A673 (cell line): ENCODE measurements around the gene LCN9. TPM values are rescaled to one million over a fixed set of nuclear protein-coding genes. Genes with fewer than 3 reads are reported as not detected.

Experiments used
- BruUV-seq: library from RNA; stranded (reverse); fragments of 400-500 nt; replicated peaks from 2 replicates; lab custom pipeline; 2021; lab: Mats Ljungman, UMichigan
- CTCF ChIA-PET: fragments of 300-600 bp; sonication (Branson Sonifier 250); formaldehyde crosslinking; loops from one replicate; lab custom pipeline; 2022; ENCODE audit warnings: antibody characterized with exemption; lab: Charles Lee
- POLR2A ChIA-PET: fragments of 300-600 bp; sonication (Branson Sonifier 250); formaldehyde crosslinking; loops from one replicate; lab custom pipeline; 2022; ENCODE audit warnings: antibody characterized with exemption; ENCODE audit not compliant: low non-redundant PET; lab: Charles Lee
- DNase-seq: peaks from one replicate; pipeline ENCODE4 v3.0.0-alpha.2; 2015; ENCODE audit warnings: low spot score
- H3K27ac ChIP-seq: fragments of 200-600 bp; sonication (generic); 2 replicates; pipeline ENCODE4 v1.5.1; 2016; ENCODE audit warnings: mixed run types, low read depth, mild to moderate bottlenecking, mixed read lengths, antibody characterized with exemption, low read length; ENCODE audit not compliant: poor library complexity, severe bottlenecking
- H3K27me3 ChIP-seq: fragments of 200-600 bp; sonication (generic); replicated peaks from 2 replicates; pipeline ENCODE4 v1.6.1; 2017; ENCODE audit warnings: mixed run types, low read depth, mild to moderate bottlenecking, mixed read lengths, antibody characterized with exemption, low read length; ENCODE audit not compliant: insufficient read depth, poor library complexity
- H3K36me3 ChIP-seq: fragments of 200-600 bp; sonication (generic); 2 replicates; pipeline ENCODE4 v1.6.1; 2016; ENCODE audit warnings: mixed run types, mild to moderate bottlenecking, mixed read lengths, antibody characterized with exemption, low read length; ENCODE audit not compliant: insufficient read depth, poor library complexity, severe bottlenecking
- H3K4me1 ChIP-seq: fragments of 200-600 bp; sonication (generic); 2 replicates; pipeline ENCODE4 v1.6.1; 2017; ENCODE audit warnings: mixed run types, mild to moderate bottlenecking, mixed read lengths, antibody characterized with exemption, low read length; ENCODE audit not compliant: insufficient read depth, poor library complexity, severe bottlenecking
- H3K4me3 ChIP-seq: fragments of 200-600 bp; sonication (generic); 2 replicates; pipeline ENCODE4 v1.5.1; 2016; ENCODE audit warnings: low read depth, mixed run types, mild to moderate bottlenecking, mixed read lengths, low read length; ENCODE audit not compliant: poor library complexity, severe bottlenecking
- H3K9me3 ChIP-seq: fragments of 200-600 bp; sonication (generic); 2 replicates; pipeline ENCODE4 v1.6.1; 2016; ENCODE audit warnings: mixed run types, low read depth, mild to moderate bottlenecking, mixed read lengths, antibody characterized with exemption, low read length; ENCODE audit not compliant: poor library complexity, severe bottlenecking
- EZH2 ChIP-seq: fragments of 200-600 bp; sonication (generic); IDR thresholded peaks from 2 replicates; pipeline ENCODE4 v1.6.1; 2017; ENCODE audit warnings: borderline replicate concordance, low read depth, mild to moderate bottlenecking, mixed read lengths, antibody characterized with exemption, low read length; ENCODE audit not compliant: poor library complexity, severe bottlenecking
- intact Hi-C: fragments of 100-400 bp; cut with micrococcal nuclease; formaldehyde crosslinking; loops from one replicate; pipeline ENCODE4 v1.10.0; 2022; ENCODE audit not compliant: unreplicated experiment
- total RNA-seq: library from RNA; stranded (reverse); gene quantifications from 2 replicates; pipeline ENCODE4 v1.2.3, GENCODE V29; 2021
- TF ChIP-seq, protein P1 (sequence below): fragments of 300-800, 200-600 bp; sonication (generic); conservative IDR thresholded peaks from 2 replicates; pipeline ENCODE4 v1.5.1; 2017; ENCODE audit warnings: low read depth, mild to moderate bottlenecking, antibody characterized with exemption, low read length, moderate library complexity, mixed read lengths

The LCN9 gene
- total RNA-seq, 1 experiment from 2014 or later: not detected

DNA sequence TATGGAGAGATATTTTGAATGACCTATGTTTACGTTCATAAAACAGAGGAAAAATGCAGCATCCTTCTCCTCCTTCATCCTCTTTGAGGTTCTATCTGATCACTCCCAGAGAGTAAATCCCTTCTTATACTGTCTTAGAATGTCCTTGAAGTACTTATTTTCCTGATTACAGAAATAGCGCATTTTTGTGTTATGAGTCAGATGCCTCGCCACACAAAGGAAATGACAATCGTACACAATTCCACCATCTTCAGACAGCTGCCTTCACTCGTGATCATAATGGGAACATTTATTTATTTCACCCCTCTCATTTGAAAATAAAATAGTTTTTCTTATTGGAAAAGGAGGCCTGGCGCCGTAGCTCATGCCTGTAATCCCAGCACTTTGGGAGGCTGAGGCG, 21.4 kb upstream of the LCN9 start:
- no TSS peak for BruUV-seq

DNA sequence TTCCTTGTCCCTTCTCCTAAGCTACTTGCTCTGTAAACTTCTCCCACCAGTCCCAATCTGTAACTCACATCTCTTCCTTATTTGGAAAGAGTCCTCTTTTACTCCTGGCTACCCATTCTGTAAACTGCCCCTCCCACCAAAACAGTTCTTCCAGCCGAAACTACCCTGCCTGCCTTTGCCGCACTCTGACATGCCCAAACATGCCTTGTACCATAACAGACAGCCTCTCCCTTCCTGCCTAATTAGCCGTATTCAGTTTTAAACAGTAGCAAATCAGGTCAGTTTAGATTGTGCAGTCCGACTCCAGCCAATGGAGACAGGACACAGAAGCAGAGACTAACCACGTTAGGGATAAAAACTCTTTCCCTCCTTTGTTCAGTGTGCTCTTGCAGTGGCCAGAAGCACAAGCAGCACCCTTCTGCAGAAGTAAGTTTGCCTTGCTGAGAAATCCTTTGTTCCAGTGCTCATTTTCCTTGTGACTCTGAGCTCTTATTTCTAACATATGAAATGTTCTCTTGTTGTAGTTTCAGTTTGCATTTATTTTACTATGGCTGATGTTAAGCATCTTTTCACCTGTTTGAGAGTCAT, 18.4 kb upstream of the LCN9 start:
- BruUV-seq: no TSS peak
- ChIA-PET POLR2A (no interaction called here), CTCF (no interaction called here)
- no peak for TF ChIP-seq EZH2
- TF ChIP-seq, protein P1, sequence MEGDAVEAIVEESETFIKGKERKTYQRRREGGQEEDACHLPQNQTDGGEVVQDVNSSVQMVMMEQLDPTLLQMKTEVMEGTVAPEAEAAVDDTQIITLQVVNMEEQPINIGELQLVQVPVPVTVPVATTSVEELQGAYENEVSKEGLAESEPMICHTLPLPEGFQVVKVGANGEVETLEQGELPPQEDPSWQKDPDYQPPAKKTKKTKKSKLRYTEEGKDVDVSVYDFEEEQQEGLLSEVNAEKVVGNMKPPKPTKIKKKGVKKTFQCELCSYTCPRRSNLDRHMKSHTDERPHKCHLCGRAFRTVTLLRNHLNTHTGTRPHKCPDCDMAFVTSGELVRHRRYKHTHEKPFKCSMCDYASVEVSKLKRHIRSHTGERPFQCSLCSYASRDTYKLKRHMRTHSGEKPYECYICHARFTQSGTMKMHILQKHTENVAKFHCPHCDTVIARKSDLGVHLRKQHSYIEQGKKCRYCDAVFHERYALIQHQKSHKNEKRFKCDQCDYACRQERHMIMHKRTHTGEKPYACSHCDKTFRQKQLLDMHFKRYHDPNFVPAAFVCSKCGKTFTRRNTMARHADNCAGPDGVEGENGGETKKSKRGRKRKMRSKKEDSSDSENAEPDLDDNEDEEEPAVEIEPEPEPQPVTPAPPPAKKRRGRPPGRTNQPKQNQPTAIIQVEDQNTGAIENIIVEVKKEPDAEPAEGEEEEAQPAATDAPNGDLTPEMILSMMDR: no peak
- H3K27me3 ChIP-seq: no peaks in the 10 kb centered on the region
- peaks cover 34% of the 10 kb centered on the region for H3K9me3 ChIP-seq
- no peaks in the 10 kb centered on the region for H3K4me1 ChIP-seq
- no peak overlapping the region for H3K4me3 ChIP-seq
- no peaks in the 10 kb centered on the region for H3K36me3 ChIP-seq
- H3K27ac ChIP-seq: no peak overlapping the region
- intact Hi-C loops: no loop called here
- no peak for DNase-seq

More for the DNA sequence above, 21.4 kb upstream of the LCN9 start:
- Histone ChIP-seq H3K36me3 (no peaks in the 10 kb centered on the region), H3K27me3 (peaks cover under 1% of the 10 kb centered on the region), H3K27ac (no peak overlapping the region), H3K9me3 (peaks cover 14% of the 10 kb centered on the region), H3K4me1 (no peaks in the 10 kb centered on the region), H3K4me3 (no peak overlapping the region)
- no peak for TF ChIP-seq EZH2
- TF ChIP-seq, protein P1: no peak
- intact Hi-C loops: no loop called here
- POLR2A ChIA-PET: no interaction called here
- peak; percentile 22 for DNase-seq
- CTCF ChIA-PET: no interaction called here

DNA sequence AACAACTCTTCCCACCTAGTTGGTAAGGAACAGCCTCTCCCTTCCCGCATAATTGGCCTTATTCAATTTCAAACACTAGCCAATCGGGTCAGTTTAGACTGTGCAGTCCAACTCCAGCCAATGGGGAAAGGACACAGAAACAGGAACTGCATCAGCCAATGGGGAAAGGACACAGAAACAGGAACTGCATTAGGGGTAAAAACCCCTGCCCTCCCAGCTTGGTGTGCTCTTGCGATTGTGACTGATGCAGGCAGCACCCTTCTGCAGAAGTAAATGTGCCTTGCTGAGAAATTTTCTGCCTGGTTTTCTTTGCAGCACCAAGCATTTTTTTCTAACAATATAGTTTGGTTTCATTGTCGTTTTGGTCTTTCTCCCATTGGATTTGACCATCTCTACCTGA, 15.2 kb upstream of the LCN9 start:
- no peak overlapping the region for H3K4me3 ChIP-seq
- POLR2A ChIA-PET: no interaction called here
- TF ChIP-seq EZH2: no peak
- TF ChIP-seq, protein P1: no peak
- H3K27ac ChIP-seq: no peak overlapping the region
- no peaks in the 10 kb centered on the region for H3K27me3 ChIP-seq
- no peaks in the 10 kb centered on the region for H3K4me1 ChIP-seq
- DNase-seq: no peak
- CTCF ChIA-PET: no interaction called here
- no peaks in the 10 kb centered on the region for H3K36me3 ChIP-seq
- intact Hi-C loops: no loop called here
- no TSS peak for BruUV-seq
- H3K9me3 ChIP-seq: peaks cover 37% of the 10 kb centered on the region
